NCI-H1930 (cell line): ENCODE results near the gene CPNE5.

Experiments used
- DNase-seq, 2 experiments: peaks; one replicate each; lab custom pipeline; 2025; lab: John Stamatoyannopoulos, UW

The CPNE5 gene

GRCh38 chr6:36857325-36857724, 18.1 kb upstream of the CPNE5 start:
- DNase-seq: no peak

- DNase-seq: no peak
These were observed 17.0 kb upstream of the CPNE5 start for GRCh38 chr6:36856277-36856676.

GRCh38 chr6:36855750-36856149, 16.5 kb upstream of the CPNE5 start:
- DNase-seq: no peak

GRCh38 chr6:36853325-36853724, 14.1 kb upstream of the CPNE5 start:
- no peak for DNase-seq

GRCh38 chr6:36852481-36853147, 13.4 kb upstream of the CPNE5 start:
- no peak for DNase-seq

GRCh38 chr6:36851626-36852025, 12.4 kb upstream of the CPNE5 start:
- no peak for DNase-seq

- DNase-seq: peak in 1 of 2 experiments; percentile 49
These were observed 11.9 kb upstream of the CPNE5 start for GRCh38 chr6:36851149-36851614.

GRCh38 chr6:36850021-36850420, 10.8 kb upstream of the CPNE5 start:
- DNase-seq: no peak

GRCh38 chr6:36848658-36849441, 9.6 kb upstream of the CPNE5 start:
- no peak for DNase-seq

GRCh38 chr6:36847991-36848390, 8.7 kb upstream of the CPNE5 start:
- DNase-seq: no peak

GRCh38 chr6:36847152-36847551, 7.9 kb upstream of the CPNE5 start:
- no peak for DNase-seq

- no peak for DNase-seq
These were observed 6.0 kb upstream of the CPNE5 start for GRCh38 chr6:36845233-36845632.

- DNase-seq: no peak
These were observed 5.3 kb upstream of the CPNE5 start for GRCh38 chr6:36844232-36845170.

GRCh38 chr6:36843170-36843569, 3.9 kb upstream of the CPNE5 start:
- no peak for DNase-seq

- no peak for DNase-seq
These were observed 2.5 kb upstream of the CPNE5 start for GRCh38 chr6:36841756-36842155.

GRCh38 chr6:36840432-36841403, 1.5 kb upstream of the CPNE5 start:
- DNase-seq: no peak

GRCh38 chr6:36839749-36840431, 646 bp upstream of the CPNE5 start:
- peak; percentile 40 to 62 for DNase-seq

GRCh38 chr6:36837686-36838085, 1.6 kb downstream of the CPNE5 start:
- DNase-seq: no peak

GRCh38 chr6:36837022-36837339, 2.3 kb downstream of the CPNE5 start:
- DNase-seq: no peak

GRCh38 chr6:36836111-36837021, 2.9 kb downstream of the CPNE5 start:
- DNase-seq: no peak
